Pulmonary artery endothelial cell (primary cell): ENCODE results near the gene MYL11. TPM values are rescaled to one million over a fixed set of nuclear protein-coding genes. Genes with fewer than 3 reads are reported as not detected.
"Not testable (repeated sequence)": the region's sequence is repeated elsewhere in the genome, so short reads cannot be mapped to it uniquely, and the experiment has no call there.

Experiments
- DNase-seq: peaks from one replicate; pipeline ENCODE4 v3.0.0-alpha.2; 2011; ENCODE audit warnings: low read depth, low spot score
- total RNA-seq: library from RNA; depleted of rRNA; stranded (reverse); fragments of >200 nt; gene quantifications from 2 replicates; pipeline ENCODE4 v1.2.3, GENCODE V29; 2014

The MYL11 gene, protein sequence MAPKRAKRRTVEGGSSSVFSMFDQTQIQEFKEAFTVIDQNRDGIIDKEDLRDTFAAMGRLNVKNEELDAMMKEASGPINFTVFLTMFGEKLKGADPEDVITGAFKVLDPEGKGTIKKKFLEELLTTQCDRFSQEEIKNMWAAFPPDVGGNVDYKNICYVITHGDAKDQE
- total RNA-seq = not detected in 2 replicates

DNA sequence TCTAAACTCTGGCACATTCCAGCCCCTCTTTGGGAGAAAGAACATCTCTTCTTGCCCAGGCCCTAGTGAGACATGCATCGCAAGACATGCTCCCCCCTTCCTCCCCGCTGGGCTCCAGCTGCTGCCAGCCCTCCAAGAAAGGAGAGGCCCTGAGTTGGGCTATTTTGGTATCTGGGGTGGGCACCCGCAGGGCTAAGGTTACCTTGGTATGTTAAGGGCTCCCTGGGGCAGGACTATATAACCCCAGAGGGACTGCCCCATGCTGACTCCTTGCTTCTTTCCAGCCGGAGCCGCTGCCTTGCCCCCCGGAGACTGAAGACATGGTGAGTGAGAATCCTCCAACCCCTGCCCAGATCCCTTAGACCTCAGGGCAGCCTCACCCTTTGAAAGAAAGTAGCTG, at the start of gene MYL11:
TSS of gene MYL11 (plus strand) at position 265 of the 400 bp plus-strand sequence. CDS start at position 321, 56 bp downstream.
- DNase-seq = no peak

DNA sequence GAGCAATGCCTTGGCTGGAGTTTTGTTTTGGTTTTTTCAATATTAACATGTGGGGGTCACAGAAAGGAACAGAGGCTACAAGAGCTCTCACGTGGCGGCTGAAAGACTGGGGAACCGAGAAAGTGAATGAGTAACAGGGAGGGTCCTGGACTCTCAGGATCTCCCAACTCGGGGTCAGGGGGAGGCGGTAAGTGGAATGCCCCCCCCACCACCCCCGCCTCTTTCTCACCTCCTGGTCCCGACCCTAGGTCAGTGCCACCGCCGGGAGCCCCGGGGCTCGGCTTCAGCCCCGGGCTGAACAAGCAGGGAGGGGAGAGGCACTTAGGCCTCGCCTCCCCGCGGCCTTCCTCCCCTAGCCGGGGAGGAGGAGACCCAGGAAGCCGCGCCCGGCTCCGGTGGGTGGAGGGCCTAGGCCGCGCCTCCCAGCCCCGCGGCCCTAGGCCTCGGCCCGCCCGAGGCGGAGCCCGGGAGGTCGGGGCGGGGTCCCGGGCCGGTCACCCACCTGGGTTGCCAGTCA, 40.1 kb upstream of the MYL11 start:
- DNase-seq = not testable (repeated sequence)

DNA sequence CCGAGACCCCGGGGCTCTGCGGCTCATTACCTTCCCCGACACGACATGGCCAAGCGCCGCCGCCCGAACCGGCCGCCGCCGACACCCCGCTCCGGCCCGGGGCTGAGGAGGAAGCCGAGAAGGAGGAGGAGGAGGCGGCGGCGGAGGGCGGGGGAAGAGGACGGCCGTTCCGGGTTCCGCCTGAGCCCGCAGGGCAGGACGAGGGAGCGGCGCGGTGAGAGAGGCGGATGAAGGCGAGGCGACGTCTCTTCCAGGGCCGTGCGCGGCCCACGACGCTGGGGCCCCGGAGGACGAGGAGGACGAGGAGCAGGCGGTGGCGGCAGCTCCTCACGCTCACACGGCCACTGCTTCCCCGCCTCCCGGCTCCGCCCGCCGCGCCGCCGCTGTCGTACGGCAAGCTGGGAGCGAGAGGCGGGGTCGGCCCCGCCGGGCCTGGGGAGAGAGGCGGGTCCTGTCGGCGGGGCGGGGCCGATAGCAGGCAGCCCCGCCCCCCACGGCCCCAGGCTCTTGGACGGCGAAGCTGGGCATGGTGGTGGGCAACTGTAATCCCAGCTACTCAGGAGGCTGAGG, 39.5 kb upstream of the MYL11 start:
- not testable (repeated sequence) for DNase-seq

DNA sequence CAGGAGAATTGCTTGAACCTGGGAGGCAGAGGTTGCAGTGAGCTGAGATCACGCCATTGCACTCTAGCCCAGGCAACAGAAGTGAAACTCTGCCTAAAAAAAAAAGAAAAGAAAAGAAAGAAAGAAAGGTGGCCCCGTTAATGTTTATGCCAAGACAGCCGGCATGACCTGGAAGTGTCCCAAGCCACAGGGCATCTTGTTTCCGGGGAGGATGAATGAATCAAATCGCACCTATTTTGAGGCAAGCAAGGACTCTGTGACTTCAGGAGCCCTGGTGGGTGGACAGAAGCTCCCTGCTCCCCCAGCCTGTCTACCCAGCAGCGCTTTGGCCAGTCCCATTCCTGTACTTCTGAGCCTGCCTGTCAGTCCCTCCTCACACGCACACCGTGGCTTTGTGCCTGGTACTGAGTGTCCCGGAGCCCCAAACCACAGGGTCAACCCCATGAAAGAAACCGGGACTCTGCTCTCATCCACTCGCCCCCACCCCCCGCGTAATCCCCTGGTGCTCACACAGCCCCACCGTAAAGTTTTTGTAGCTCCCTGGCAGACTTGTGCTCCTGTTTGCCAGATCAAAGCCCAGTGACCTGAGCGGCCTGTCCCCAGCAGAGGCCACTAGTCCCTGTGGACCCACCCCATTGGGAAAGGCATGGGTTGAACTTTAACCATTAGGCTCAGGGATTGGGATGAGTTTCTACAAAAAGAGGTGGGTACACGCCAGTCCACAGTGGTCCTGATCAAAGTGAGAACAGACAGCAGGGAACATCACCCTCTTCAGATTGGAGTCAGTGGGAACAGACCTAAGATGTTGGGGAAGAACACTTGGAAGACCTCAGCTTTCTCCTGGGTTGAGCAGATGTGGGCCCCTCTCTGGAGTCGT, 38.8 kb upstream of the MYL11 start:
- DNase-seq = no peak

DNA sequence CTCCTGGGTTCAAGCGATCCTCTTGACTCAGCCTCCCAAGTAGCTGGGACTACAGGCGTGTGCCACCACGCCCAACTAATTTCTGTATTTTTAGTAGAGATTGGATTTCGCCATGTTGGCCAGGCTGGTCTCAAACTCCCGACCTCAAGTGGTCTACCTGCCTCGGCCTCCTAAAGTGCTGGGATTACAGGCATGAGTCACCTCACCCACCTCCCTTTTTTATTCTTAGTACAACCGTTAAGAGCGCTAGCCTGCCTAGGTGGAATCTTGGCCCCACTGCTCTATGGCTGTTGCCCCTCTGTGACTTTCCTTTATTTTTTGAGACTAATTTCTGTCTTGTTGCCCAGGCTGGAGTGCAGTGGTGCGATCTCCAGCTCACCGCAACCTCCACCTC, 36.6 kb upstream of the MYL11 start:
- not testable (repeated sequence) for DNase-seq

DNA sequence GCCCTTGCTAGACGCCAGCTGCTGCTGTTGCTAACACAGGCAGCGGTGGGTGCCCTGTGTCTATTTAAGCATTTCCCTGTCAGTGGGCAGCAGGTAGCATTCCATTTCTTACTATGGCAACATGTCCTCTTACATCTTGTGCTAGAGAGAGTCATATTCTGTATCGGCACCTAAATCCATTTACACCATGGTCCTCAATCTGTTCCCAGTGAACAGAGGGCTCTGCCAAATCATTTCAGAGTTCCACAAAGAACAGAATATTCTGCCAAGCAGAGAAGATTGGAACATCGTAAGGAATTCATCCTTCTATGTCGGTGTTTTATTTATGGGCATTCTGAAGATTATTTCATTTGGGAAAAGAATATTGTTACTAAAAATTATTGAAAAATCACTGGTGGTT, 35.9 kb upstream of the MYL11 start:
- not testable (repeated sequence) for DNase-seq

DNA sequence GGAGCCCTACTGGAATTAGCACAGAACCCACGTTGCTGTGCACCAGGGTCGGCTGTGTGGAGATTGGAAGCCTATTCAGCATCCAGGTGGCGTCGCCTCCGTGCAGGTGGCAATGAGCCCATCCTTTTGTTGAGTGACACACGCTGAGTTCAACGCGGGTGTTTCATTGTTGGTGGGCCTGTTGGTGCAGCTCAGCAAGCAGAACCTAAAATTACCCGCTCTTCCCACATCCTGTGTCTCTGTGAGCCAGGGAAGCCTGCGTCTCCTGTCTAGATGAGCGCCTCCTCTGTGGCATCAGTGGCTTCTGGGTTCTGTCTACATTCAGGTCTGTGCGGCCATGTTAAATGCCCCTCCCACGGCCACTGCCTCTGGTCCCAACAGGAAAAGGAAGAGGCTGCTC, 34.0 kb upstream of the MYL11 start:
- DNase-seq = no peak

DNA sequence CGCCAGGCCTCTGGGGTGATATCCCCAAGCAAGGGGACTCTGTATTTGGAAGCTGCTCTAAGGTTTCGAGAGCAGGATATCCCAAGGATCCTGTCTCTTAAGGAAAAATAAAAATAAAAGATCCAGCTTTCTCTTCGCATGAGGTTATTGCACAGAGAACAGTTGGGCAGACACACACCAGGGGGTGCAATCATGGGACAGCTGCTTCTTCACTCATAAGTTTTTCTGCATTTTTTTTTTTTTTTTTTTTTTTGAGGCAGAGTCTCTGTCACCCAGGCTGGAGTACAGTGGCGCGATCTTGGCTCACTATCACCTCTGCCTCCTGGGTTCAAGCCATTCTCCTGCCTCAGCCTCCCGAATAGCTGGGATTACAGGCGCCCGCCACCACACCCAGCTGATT, 32.6 kb upstream of the MYL11 start:
- DNase-seq = not testable (repeated sequence)

DNA sequence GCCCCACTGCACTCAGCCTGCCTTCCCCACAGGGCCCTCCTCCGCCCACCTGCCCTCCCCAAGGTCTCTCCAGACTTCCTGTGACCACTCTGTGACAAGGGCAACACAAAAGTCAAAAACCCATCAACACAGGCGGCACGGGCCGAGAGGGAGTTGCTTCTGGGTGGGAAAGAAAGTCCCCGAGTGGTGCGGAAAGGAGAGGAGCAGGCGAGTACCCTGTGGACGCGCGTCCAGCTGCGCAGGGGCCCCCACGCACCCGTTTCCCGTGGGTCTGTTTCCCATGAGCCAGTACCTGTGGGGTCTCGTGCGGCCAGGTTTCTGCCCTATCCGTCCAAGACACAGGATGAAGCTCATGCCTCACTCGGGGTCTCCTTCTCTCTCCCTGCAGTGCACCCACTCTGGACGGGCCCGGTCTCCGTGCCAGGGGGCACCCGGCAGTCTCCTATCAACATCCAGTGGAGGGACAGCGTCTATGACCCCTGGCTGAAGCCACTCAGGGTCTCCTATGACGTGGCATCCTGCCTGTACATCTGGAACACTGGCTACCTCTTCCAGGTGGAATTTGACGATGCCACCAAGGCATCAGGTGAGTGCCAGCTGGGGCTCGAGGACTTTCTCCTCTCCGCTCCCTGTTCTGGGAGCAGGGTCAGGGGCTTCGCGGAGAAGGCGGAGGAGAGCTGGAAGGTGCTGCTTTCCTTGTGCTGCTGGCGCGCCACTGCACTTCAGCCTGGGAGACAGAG, 31.7 kb upstream of the MYL11 start:
- DNase-seq = no peak

DNA sequence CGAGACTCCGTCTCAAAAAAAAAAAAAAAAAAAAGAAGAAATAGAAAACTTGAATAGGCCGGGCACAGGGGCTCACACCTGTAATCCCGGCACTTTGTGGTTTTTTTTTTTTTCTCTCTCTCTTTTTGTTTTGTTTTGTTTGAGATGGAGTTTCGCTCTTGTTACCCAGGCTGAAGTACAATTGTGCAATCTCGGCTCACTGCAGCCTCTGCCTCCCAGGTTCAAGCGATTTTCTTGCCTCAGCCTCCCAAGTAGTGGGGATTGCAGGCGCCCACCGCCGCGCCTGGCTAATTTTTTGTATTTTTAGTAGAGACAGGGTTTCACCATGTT, 31.1 kb upstream of the MYL11 start:
- not testable (repeated sequence) for DNase-seq

DNA sequence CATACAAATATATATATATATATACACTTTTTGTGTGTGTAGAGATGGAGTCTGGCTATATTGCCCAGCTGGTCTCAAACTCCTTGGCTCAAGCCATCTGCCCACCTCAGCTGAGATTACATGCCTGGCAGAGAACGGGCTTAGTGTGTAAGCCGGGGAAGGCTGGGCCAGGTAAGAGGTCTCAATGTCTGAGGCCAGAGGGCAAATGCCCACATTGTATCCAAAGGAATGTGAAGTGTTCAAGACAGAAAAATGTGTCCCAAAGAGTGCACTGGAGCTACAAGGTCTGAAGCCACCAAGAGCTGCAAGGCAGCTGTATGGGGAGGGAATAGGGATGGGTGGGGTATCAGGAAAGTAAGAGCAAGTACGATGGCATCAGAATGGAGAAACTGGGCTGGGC, 28.3 kb upstream of the MYL11 start:
- DNase-seq = no peak

DNA sequence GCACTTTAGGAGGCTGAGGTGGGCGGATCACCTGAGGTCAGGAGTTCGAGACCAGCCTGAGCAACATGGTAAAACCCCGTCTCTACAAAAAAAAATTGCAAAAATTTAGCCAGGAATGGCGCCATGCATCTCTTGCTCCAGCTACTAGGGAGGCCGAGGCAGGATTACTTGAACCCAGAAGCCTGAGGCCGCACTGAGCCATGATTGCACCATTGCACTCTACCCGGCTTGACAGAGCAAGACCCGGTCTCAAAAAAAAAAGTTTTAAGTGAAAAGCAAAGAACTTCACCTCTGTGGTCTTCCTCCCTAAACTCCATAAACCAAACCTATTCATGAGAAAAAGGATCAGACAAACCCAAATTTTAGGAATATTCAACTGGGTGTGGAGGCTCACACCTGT, 26.5 kb upstream of the MYL11 start:
- no peak for DNase-seq

DNA sequence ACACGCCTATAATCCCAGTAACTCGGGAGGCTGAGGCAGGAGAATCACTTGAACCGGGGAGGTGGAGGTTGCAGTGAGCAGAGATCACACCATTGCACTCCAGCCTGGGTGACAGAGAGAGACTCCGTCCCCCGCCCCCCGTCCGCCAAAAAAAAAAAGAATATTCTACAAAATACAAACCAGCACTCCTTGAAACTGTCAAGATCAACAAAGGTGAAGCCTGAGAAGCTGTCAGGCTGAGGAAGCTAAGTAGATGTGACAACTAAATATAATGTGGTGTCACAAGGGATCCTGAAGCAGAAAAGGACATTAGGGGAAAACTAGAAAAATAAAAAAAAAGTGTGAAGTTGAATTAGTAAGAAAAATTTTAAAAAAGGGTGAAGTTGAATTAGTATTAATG, 25.7 kb upstream of the MYL11 start:
- no peak for DNase-seq

DNA sequence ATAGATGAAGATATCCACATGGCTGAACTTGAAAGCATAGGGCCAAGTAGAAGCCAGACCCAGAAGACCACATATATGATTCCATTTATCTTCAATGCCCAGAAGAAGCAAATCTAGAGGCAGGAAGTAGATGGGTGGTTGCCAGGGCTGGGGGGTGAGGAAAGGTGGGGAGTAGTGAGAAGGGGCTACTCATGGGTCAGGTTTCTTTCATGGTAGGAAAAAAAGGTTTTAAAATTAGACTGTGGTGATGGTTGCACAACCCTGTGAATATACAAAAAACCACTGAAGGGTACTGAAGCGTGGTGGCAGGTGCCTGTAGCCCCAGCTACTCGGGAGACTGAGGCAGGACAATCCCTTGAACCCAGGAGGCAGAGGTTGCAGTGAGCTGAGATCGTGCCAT, 24.9 kb upstream of the MYL11 start:
- DNase-seq = no peak

DNA sequence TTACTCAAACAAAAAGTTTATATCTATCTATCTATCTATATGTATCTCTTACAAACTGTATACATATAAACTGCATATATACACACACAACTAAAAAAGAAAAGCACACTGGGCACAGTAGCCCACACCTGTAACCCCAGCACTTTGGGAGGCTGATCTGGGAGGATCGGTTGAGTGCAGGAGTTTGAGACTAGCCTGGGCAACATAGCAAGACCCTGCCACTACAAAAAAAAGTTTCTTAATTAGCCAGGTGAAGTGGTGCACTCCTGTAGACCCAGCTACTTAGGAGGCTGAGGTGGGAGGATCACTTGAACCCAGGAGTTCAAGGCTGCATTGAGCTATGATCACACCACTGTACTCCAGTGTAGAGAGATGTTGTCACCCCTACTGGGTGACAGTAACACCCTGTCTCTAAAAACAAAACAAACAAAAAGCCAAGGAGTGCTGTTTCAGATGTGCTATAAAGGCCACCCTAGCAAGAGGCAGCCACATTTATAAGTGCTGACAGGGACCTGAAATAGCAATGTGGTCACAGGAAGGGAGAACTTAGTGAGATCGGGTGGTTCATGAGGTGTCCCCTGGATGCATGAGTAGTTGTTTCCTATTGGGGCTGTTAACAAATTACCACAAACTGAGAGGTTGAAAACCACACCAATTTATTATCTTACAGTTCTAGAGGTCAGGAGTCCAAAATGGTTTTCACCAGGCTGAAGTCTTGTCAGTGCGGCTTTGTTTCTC, 24.3 kb upstream of the MYL11 start:
- DNase-seq = no peak

DNA sequence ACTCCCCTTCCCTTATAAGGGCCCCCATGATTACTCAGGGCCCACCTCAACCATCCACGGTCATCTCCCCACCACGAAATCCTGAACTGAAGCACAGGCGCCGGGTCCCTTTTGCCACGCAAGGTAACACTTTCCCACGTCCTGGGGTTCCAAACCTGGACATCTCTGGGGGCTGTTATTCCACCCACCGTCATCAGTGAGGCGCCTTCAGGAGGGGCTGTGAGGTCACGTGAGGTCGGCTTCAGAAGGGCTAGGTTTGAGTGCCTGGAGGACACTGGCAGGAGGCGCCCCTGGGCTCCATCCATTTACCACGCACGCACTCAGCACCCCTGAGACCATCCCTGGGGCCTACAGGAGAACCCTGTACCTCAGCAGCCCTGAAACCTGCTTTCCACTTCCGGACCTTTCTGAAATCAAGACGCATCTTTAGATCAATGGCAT, 23.6 kb upstream of the MYL11 start:
- DNase-seq = no peak

DNA sequence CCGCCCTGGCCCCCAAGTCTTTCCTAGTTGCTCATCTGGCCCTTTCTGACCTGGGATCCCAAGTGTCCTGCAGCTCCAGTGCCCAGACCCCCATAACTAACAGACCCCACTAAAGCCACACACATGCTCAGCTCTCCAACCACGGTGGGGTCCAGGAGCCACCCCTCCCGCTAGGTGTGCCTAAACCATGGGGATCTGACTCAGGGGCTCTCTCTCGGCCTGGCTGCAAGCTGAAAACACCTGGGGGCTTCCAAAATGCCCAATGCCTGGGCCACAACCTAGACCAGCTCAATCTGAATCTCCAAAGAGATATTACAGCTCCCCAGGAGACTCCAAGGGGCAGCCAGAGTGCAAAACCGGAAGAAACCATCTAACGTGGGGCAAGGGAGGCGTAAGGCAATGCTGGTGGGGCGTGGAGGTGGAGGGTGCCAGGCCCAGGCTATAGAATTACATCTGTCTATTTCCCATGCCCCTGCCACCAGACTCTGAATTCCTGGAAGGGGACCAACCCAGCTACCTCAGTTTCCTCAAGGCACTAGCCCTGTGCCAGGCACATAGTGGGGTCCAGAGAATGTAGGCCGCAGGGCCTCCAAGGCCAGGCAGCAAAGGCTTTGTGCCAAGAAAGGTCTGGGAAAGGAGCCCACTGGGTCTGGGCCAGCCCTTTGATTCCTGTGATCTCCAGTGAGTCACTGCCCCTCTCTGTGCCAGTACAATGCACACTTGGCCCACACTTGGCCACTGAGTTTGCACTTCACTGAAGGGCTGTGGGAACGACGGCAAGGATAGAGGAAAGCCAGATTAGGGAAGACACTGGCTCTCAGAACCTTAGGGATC, 22.8 kb upstream of the MYL11 start:
- DNase-seq = peak; percentile 91

DNA sequence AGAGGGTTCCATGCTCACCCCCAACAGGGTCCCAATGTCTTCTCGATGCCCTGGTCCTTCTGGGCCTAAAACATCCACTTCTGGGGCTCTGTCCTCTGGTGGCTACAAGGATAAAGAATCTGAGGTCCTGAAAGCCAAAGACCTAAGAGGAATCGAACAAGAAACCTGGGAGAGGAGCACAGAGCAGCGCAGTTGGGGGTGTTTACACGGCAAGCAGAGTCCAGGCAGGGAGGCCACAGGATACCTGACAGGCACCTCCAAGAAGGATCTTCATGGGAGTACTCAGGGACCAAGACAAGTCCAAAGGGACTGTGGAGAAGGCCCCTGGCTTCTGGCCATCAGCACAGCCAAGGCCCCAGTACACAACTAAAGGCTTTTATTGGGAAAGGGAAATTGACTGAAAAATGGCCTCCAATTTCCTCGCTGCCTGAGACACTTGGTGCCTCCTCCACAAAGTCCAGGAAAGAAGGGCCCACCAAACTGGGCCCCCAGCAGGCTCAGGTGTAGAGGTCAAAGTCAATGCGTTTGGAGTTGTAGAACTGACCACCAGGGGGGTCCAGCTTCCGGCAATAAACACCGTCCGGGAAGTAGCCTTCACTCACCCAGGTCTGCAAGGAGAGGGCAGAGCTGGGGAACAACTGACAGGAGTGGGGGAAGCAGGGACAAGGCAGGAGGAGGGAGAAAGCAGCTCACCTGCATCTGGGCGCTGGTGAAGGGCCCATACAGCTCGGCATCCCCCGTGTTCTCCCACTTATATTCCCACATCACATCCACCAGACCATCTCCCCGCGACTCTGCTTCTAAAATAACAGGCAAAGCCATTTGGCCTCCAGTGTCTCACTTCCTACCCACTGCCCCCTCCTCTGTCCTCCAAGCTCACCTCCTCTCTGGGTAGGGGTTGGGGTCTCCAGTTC, 21.9 kb upstream of the MYL11 start:
- no peak for DNase-seq
